HG03108 (cell line): ENCODE measurements around the gene KIAA1586.
"Not testable (repeated sequence)": the region's sequence is repeated elsewhere in the genome, so short reads cannot be mapped to it uniquely, and the experiment has no call there.

ENCODE experiments used
- ATAC-seq: cut with Tn5 transposase; IDR thresholded peaks from one replicate; pipeline ENCODE4 v1.9.1; 2021; ENCODE audit warnings: moderate library complexity; ENCODE audit not compliant: unreplicated experiment

The KIAA1586 gene

GRCh38 chr6:57044061-57044460 is 2.4 kb upstream of the KIAA1586 start:
- ATAC-seq, result not testable (repeated sequence)

GRCh38 chr6:57044568-57044967 is 1.9 kb upstream of the KIAA1586 start:
- no peak for ATAC-seq

GRCh38 chr6:57047257-57047585 is 728 bp downstream of the KIAA1586 start:
- ATAC-seq, result not testable (repeated sequence)

GRCh38 chr6:57047859-57048258 is 1.4 kb downstream of the KIAA1586 start:
- not testable (repeated sequence) for ATAC-seq

- ATAC-seq, result no peak
Measured at GRCh38 chr6:57048577-57048976, 2.1 kb downstream of the KIAA1586 start.

- ATAC-seq, result no peak
Measured at GRCh38 chr6:57063847-57064246, 17.4 kb downstream of the KIAA1586 start.

GRCh38 chr6:57064809-57065208 is 18.3 kb downstream of the KIAA1586 start:
- no peak for ATAC-seq

GRCh38 chr6:57068061-57068460 is 21.6 kb downstream of the KIAA1586 start:
- ATAC-seq, result no peak

GRCh38 chr6:57069228-57069627 is 22.7 kb downstream of the KIAA1586 start:
- no peak for ATAC-seq

GRCh38 chr6:57069920-57070331 is 23.4 kb downstream of the KIAA1586 start:
- ATAC-seq, result no peak

- ATAC-seq, result no peak
Measured at GRCh38 chr6:57072108-57072507, 25.6 kb downstream of the KIAA1586 start.

GRCh38 chr6:57074383-57074782 is 27.9 kb downstream of the KIAA1586 start:
- no peak for ATAC-seq

GRCh38 chr6:57075092-57075491 is 28.6 kb downstream of the KIAA1586 start:
- no peak for ATAC-seq

GRCh38 chr6:57078531-57079207 is 32.2 kb downstream of the KIAA1586 start:
- no peak for ATAC-seq

- no peak for ATAC-seq
Measured at GRCh38 chr6:57085471-57085870, 39.0 kb downstream of the KIAA1586 start.

- ATAC-seq, result no peak
Measured at GRCh38 chr6:57086843-57087242, 40.4 kb downstream of the KIAA1586 start.

- ATAC-seq, result no peak
Measured at GRCh38 chr6:57087916-57088315, 41.4 kb downstream of the KIAA1586 start.

- no peak for ATAC-seq
Measured at GRCh38 chr6:57089265-57089664, 42.8 kb downstream of the KIAA1586 start.

GRCh38 chr6:57089687-57090457 is 43.4 kb downstream of the KIAA1586 start, which contains the start of gene ZNF451:
TSS of gene ZNF451 (plus strand) at chr6:57090188. CDS start at chr6:57090254, 66 bp downstream.
- peak; percentile 94 for ATAC-seq

- peak; percentile 1 for ATAC-seq
Measured at GRCh38 chr6:57090458-57091067, 44.1 kb downstream of the KIAA1586 start.

- not testable (repeated sequence) for ATAC-seq
Measured at GRCh38 chr6:57091375-57091774, 44.9 kb downstream of the KIAA1586 start.

GRCh38 chr6:57094689-57095088 is 48.2 kb downstream of the KIAA1586 start:
- ATAC-seq, result no peak
